CD4-positive, alpha-beta memory T cell (primary cell): ENCODE data around the gene DMRTC1B. TPM values are rescaled to one million over a fixed set of nuclear protein-coding genes. Genes with fewer than 3 reads are reported as not detected.
A peak's percentile ranks its signal among the peaks of the same experiment; 100 is the strongest.
"Not testable (repeated sequence)": the region's sequence is repeated elsewhere in the genome, so short reads cannot be mapped to it uniquely, and the experiment has no call there.

Experiments used
- CTCF ChIA-PET: fragments of 350-600 bp; sonication (Branson Sonifier 250); formaldehyde crosslinking; loops from one replicate; lab custom pipeline; 2021; ENCODE audit warnings: inconsistent platforms; ENCODE audit not compliant: partially characterized antibody; lab: Charles Lee
- POLR2A ChIA-PET: fragments of 350-600 bp; sonication (Branson Sonifier 250); formaldehyde crosslinking; loops from one replicate; lab custom pipeline; 2021; ENCODE audit not compliant: partially characterized antibody; lab: Charles Lee
- DNase-seq, 5 donors: peaks; one replicate each; pipeline versions ENCODE4 v3.0.0 to v3.0.0-alpha.2; 2020 to 2022; ENCODE audit warnings: mixed read lengths in 1 of 5
- H3K27ac ChIP-seq: one replicate; pipeline ENCODE4 v1.7.0; 2013; ENCODE audit warnings: low read depth, low read length
- H3K27me3 ChIP-seq: 2 replicates; pipeline ENCODE4 v1.7.0; 2013; ENCODE audit warnings: mild to moderate bottlenecking, low read length, moderate library complexity; ENCODE audit not compliant: insufficient read depth
- H3K36me3 ChIP-seq: 2 replicates; pipeline ENCODE4 v1.7.0; 2013; ENCODE audit warnings: mild to moderate bottlenecking, low read length, moderate library complexity; ENCODE audit not compliant: insufficient read depth
- H3K4me1 ChIP-seq: 2 replicates; pipeline ENCODE4 v1.7.0; 2013; ENCODE audit warnings: mild to moderate bottlenecking, low read length, moderate library complexity; ENCODE audit not compliant: insufficient read depth
- H3K4me3 ChIP-seq, 2 donors: one replicate each; pipeline ENCODE4 v1.7.0; 2013; ENCODE audit warnings: low read length in 2 of 2, mild to moderate bottlenecking in 1 of 2
- H3K9me3 ChIP-seq, 2 donors: one replicate each; pipeline ENCODE4 v1.7.0; 2013; ENCODE audit warnings: low read length in 2 of 2, control low read depth in 1 of 2; ENCODE audit not compliant: control insufficient read depth in 1 of 2
- H3K27ac Mint-ChIP-seq, 7 donors: one replicate each; pipeline ENCODE4 v1.8.0; 2020 to 2021; ENCODE audit warnings: mixed read lengths in 7 of 7, mild to moderate bottlenecking in 6 of 7, inconsistent platforms in 3 of 7, moderate library complexity in 3 of 7
- H3K27me3 Mint-ChIP-seq, 2 donors: one replicate each; pipeline ENCODE4 v1.8.0; 2020 to 2021; ENCODE audit warnings: mixed read lengths in 2 of 2
- H3K36me3 Mint-ChIP-seq, 2 donors: one replicate each; pipeline ENCODE4 v1.8.0; 2020 to 2021; ENCODE audit warnings: mixed read lengths in 2 of 2, inconsistent platforms in 1 of 2, mild to moderate bottlenecking in 1 of 2
- H3K4me1 Mint-ChIP-seq, 4 donors: one replicate each; pipeline ENCODE4 v1.8.0; 2020 to 2021; ENCODE audit warnings: mixed read lengths in 4 of 4, mild to moderate bottlenecking in 1 of 4
- H3K4me3 Mint-ChIP-seq, 8 donors: one replicate each; pipeline ENCODE4 v1.8.0; 2020 to 2021; ENCODE audit warnings: mixed read lengths in 8 of 8, mild to moderate bottlenecking in 7 of 8, moderate library complexity in 6 of 8, inconsistent platforms in 3 of 8
- H3K9me3 Mint-ChIP-seq, 8 donors: one replicate each; pipeline ENCODE4 v1.8.0; 2020 to 2021; ENCODE audit warnings: mixed read lengths in 8 of 8, mild to moderate bottlenecking in 5 of 8, inconsistent platforms in 3 of 8, moderate library complexity in 1 of 8
- intact Hi-C: fragments of 100-400 bp; cut with micrococcal nuclease; formaldehyde crosslinking; loops from one replicate; pipeline ENCODE4 v1.15.1; 2023
- polyA plus RNA-seq, 2 donors: library from polyadenylated mRNA; unstranded; fragments of 300-500 nt; fragmentation: Illumina TruSeq; gene quantifications; one replicate each; pipeline ENCODE4 v1.2.3, GENCODE V29; 2021
- total RNA-seq, 2 experiments: library from RNA; stranded (reverse); gene quantifications; one replicate each; pipeline ENCODE4 v1.2.3, GENCODE V29; 2021

The DMRTC1B gene
- total and polyA plus RNA-seq, 4 experiments from 2014 or later, result 0.36 to 1.8 (median 0.80) TPM

DNA sequence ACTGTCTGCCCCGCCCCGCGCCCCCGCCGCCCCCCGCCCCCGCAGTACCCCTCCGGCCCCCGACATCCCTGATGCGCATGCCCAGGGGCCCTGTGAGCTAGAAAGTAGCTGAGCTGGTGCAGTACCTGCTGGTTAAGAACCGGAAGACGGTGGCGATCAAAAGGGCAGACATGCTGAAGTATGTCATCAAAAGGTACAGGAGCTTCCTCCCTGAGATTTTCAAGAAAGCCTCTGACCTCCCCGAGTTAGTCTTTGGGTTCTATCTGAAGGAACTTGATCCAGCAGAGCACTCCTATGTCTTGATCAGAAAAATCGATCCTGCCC lies 739 bp downstream of the DMRTC1B start:
- POLR2A ChIA-PET, H3K9me3 ChIP-seq, H3K9me3 Mint-ChIP-seq, H3K4me1 Mint-ChIP-seq, H3K4me3 Mint-ChIP-seq, intact Hi-C loops, DNase-seq, H3K4me1 ChIP-seq, H3K36me3 ChIP-seq, H3K27me3 Mint-ChIP-seq, H3K4me3 ChIP-seq, H3K27ac ChIP-seq, H3K36me3 Mint-ChIP-seq, H3K27me3 ChIP-seq, H3K27ac Mint-ChIP-seq, CTCF ChIA-PET: not testable (repeated sequence)

DNA sequence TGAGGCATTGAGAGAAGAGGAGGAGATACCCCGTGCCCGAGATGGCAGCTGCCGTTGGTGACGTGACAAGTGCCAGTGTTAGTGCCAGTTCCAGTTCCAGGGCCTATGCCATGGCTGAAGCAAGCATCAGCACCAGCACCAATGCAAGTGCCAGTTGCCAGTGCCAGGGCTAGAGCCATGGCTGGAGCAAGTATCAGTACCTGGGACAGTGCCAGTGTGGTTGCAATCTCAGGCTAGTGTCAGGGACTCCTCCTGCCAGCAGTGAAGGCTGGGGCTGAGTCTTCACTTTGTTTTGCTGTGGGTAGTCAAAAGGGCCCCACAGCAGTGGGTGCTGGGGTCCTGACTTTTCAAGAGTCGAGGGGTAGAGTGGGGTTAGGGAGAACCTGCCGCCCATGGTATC lies 1.5 kb downstream of the DMRTC1B start:
- H3K4me3 ChIP-seq, DNase-seq, H3K9me3 ChIP-seq, H3K36me3 ChIP-seq, intact Hi-C loops, H3K27ac Mint-ChIP-seq, H3K36me3 Mint-ChIP-seq, H3K27me3 ChIP-seq, H3K27me3 Mint-ChIP-seq, H3K4me1 Mint-ChIP-seq, H3K4me1 ChIP-seq, CTCF ChIA-PET, POLR2A ChIA-PET, H3K27ac ChIP-seq, H3K4me3 Mint-ChIP-seq, H3K9me3 Mint-ChIP-seq: not testable (repeated sequence)

DNA sequence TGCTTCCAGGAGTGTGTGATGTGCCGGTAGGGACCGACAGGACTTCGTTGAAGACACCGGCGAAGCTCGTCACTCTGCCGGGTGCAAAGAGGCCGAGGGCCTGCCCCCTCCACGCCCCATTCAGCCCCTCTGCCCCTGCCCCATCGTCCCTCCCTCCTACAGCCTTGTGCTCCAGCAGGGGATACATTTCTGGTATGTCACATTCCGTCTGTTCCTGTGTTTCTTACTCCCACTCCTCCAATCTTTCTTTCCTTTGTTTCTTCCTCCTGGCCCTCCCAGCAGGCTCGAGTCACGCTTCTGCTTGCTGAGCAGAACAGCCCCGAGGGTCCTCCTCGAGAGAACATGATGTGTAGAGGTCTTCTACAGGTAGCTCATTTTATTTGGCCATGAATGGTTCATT lies 5.9 kb downstream of the DMRTC1B start, which contains the start of gene FAM236B:
FAM236B (minus strand) TSS at position 101 of the 400 bp plus-strand sequence; CDS start at position 1, 100 bp downstream.
- H3K9me3 ChIP-seq, H3K36me3 ChIP-seq, H3K4me3 ChIP-seq, DNase-seq, H3K9me3 Mint-ChIP-seq, H3K27ac Mint-ChIP-seq, intact Hi-C loops, H3K27me3 ChIP-seq, H3K27ac ChIP-seq, H3K4me1 Mint-ChIP-seq, POLR2A ChIA-PET, H3K27me3 Mint-ChIP-seq, H3K4me1 ChIP-seq, H3K4me3 Mint-ChIP-seq, CTCF ChIA-PET, H3K36me3 Mint-ChIP-seq: not testable (repeated sequence)

DNA sequence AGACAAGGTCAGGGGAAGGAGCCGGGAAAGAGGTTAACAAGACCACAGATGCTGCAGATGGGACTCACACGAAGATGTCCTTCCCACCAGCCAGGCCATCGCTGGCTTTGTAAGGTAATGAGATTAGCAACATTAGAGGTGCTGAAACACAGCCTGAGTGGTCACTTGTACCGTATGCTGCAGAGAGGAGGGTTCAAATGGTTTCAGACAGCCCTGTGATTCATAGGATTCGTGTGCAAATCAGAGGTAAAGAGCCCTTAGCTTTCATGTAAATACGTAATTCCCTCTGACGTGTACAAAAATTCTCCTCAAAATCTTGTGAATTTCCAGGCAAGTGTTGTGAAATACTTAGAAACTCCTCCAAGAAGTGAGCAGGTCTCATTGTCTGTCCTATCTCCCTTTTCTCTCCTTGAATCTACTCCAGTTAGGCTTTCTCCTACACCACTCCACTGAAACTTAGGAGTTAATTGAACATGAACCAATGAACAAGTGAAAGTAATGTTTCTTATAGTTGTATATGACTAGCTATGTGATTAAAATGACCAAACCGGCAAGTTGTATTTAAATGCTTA lies 6.8 kb downstream of the DMRTC1B start:
- H3K4me3 Mint-ChIP-seq, H3K9me3 Mint-ChIP-seq, H3K9me3 ChIP-seq, H3K4me3 ChIP-seq, DNase-seq, H3K27me3 Mint-ChIP-seq, intact Hi-C loops, CTCF ChIA-PET, H3K4me1 ChIP-seq, H3K4me1 Mint-ChIP-seq, H3K27ac ChIP-seq, H3K27me3 ChIP-seq, POLR2A ChIA-PET, H3K27ac Mint-ChIP-seq, H3K36me3 ChIP-seq, H3K36me3 Mint-ChIP-seq: not testable (repeated sequence)

DNA sequence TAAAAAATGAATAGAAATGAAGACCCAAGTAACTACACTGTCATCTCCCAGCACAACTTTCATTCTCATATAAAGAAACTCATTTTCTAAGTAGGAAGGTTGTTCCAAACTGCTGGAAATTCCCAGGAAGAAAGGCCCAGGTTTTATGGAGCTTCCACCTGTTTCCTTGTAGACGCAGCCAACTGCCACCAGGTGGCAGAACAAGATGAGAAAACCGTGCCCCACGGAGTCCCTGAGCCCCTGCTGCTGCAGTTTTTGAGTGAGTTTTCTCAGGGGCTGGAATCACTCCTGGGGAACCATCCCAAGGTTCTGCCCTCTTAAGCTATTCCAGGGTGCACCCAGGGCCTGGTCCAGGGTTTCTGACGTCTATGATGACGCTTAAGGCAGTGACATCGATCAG lies 7.3 kb downstream of the DMRTC1B start:
- H3K27me3 ChIP-seq, H3K4me1 Mint-ChIP-seq, H3K36me3 ChIP-seq, H3K27ac Mint-ChIP-seq, H3K27ac ChIP-seq, POLR2A ChIA-PET, CTCF ChIA-PET, H3K4me1 ChIP-seq, intact Hi-C loops, H3K4me3 Mint-ChIP-seq, H3K36me3 Mint-ChIP-seq, H3K27me3 Mint-ChIP-seq, H3K9me3 ChIP-seq, H3K9me3 Mint-ChIP-seq, H3K4me3 ChIP-seq, DNase-seq: not testable (repeated sequence)

DNA sequence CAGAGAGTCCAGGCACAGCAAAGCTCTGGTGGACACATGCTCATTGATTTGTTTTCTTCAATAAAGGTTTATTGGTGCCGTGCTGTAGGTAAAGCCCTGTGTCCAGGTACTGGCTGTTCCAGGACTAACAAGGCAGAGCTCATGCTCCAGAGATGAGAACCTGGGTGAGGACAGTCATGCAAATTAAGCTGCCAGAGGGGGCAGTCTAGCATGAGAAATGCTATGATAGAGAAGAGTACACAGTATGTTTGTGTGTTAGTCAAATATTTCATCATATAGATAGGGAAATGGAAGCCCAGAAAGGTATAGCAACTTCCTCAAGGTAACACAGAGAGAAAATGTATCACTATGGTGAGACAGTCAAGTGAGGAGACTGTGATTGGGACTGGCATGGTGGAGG lies 11.5 kb downstream of the DMRTC1B start:
- H3K9me3 Mint-ChIP-seq, intact Hi-C loops, H3K4me3 Mint-ChIP-seq, H3K4me1 ChIP-seq, DNase-seq, H3K27me3 ChIP-seq, POLR2A ChIA-PET, CTCF ChIA-PET, H3K4me1 Mint-ChIP-seq, H3K27ac ChIP-seq, H3K36me3 Mint-ChIP-seq, H3K9me3 ChIP-seq, H3K27me3 Mint-ChIP-seq, H3K27ac Mint-ChIP-seq, H3K4me3 ChIP-seq, H3K36me3 ChIP-seq: not testable (repeated sequence)

DNA sequence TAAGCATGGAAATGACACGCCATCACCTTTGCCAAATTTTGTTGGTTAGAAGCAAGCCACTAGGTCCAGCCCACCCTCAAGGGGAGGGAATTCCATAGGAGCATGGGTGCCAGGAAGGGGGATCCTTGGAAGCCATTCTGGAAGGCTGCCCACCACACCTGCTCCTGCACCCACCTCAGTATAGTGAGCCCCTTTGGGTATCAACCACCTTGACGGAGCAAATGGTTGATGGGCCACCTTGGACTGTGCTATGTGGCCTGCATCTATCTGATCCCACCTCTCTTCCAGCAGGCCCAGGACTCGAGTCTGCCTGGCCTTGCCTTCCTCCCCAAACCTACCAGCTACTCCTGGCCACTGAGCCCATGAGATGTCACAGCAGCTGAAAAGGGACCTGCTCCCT lies 13.7 kb downstream of the DMRTC1B start:
- H3K4me1 Mint-ChIP-seq, H3K4me3 Mint-ChIP-seq, H3K27ac ChIP-seq, H3K4me1 ChIP-seq, H3K4me3 ChIP-seq, H3K9me3 ChIP-seq, CTCF ChIA-PET, H3K27me3 ChIP-seq, H3K36me3 Mint-ChIP-seq, intact Hi-C loops, POLR2A ChIA-PET, H3K36me3 ChIP-seq, H3K27ac Mint-ChIP-seq, H3K27me3 Mint-ChIP-seq, H3K9me3 Mint-ChIP-seq: not testable (repeated sequence)
- DNase-seq, result peak in 1 of 5 donors; percentile 9

DNA sequence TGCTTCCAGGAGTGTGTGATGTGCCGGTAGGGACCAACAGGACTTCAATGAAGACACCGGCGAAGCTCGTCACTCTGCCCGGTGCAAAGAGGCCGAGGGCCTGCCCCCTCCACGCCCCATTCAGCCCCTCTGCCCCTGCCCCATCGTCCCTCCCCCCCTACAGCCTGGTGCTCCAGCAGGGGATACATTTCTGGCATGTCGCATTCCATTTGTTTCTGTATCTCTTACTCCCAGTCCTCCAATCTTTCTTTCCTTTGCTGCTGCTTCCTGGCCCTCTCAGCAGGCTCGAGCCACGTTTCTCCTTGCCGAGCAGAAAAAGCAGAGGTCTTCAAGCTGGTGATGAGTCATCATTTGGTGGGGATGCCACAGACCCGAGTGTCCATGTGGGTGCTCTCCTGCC lies 31.4 kb downstream of the DMRTC1B start, which contains the start of gene FAM236D:
FAM236D (minus strand) TSS at position 101 of the 400 bp plus-strand sequence; CDS start at position 1, 100 bp downstream.
- H3K4me3 ChIP-seq, H3K27me3 Mint-ChIP-seq, CTCF ChIA-PET, intact Hi-C loops, H3K27me3 ChIP-seq, DNase-seq, H3K4me1 ChIP-seq, POLR2A ChIA-PET, H3K36me3 Mint-ChIP-seq, H3K4me1 Mint-ChIP-seq, H3K9me3 ChIP-seq, H3K36me3 ChIP-seq, H3K4me3 Mint-ChIP-seq, H3K27ac ChIP-seq, H3K9me3 Mint-ChIP-seq, H3K27ac Mint-ChIP-seq: not testable (repeated sequence)
